ENCODE measurements around the gene FEM1A.
"Not testable (repeated sequence)": the region's sequence is repeated elsewhere in the genome, so short reads cannot be mapped to it uniquely, and the experiment has no call there.

The FEM1A gene

GRCh38 chr19:4774136-4774535 lies 17.4 kb upstream of the FEM1A start:
- DNase-seq: no peak

DNA sequence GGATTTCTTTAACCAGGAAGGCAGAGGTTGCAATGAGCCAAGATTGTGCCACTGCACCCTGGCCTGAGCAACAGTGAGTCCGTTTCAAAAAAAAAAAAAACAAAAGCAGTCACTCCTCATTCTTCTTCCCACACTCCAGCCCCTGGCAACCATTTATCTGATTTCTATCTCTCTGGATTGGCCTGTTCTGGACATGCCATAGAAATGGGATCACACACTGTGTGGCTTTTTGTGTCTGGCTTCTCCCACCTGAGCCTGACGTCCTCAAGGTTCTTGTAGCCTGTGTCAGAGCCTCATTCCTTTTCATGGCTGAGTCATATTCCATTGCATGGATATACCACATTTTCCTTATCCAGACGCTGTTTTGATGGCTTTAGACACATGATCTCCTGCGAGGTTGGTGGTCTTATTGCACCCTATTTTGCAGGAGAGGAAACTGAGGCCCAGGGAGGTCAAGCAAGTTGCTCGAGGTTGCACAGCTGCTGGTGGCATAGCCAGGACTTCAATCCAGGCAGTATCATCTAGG lies 15.8 kb upstream of the FEM1A start:
- DNase-seq: no peak

DNA sequence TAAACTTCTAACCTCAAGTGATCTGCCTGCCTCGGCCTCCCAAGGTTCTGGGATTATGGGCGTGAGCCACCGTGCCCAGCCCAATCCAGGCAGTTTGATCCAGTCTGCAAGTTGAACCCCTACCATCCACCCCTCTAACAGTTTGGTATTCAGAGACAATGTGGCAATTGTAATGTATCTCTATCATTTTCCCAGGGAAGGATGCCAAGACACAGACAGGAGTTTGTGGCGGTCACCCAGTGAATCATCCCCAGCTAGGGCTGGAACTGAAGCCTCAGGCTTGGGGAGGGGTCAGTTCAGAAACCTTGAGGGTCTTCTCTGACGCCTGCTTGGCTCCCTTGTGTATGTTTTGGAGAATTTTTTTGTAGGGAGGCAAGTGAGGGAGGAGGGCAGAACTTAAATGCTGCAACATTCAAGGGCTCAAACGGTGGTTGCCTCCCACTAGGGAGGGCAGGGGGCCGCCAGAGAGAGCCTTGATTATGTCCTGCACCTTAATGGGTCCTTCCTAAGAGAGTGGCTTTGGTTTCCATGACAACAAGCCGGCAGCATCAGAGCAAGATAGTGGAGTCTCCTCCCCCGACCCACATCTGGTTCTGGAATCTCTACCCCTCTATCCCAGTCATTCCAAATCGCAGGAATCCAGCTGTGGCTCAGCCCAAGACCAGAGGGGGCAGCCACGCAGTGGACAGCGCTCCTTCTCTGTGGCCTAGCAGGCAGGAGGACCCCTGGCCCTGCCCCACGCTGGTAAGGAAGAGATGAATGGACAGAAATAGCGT lies 14.9 kb upstream of the FEM1A start:
- DNase-seq: no peak

GRCh38 chr19:4778124-4778523 lies 13.4 kb upstream of the FEM1A start:
- DNase-seq: not testable (repeated sequence)

GRCh38 chr19:4780860-4781259 lies 10.7 kb upstream of the FEM1A start:
- no peak for DNase-seq

GRCh38 chr19:4781801-4782200 lies 9.7 kb upstream of the FEM1A start:
- DNase-seq: no peak

GRCh38 chr19:4786412-4787016 lies 5.0 kb upstream of the FEM1A start:
- not testable (repeated sequence) for DNase-seq

GRCh38 chr19:4792019-4792865 lies 708 bp downstream of the FEM1A start:
- DNase-seq: peak; percentile 15

DNA sequence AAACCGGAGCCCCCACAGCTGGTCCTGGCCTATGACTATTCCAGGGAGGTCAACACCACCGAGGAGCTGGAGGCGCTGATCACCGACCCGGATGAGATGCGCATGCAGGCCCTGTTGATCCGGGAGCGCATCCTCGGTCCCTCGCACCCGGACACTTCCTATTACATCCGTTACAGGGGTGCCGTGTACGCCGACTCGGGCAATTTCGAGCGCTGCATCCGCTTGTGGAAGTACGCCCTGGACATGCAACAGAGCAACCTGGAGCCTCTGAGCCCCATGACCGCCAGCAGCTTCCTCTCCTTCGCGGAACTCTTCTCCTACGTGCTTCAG lies 1.3 kb downstream of the FEM1A start:
- not testable (repeated sequence) for DNase-seq

DNA sequence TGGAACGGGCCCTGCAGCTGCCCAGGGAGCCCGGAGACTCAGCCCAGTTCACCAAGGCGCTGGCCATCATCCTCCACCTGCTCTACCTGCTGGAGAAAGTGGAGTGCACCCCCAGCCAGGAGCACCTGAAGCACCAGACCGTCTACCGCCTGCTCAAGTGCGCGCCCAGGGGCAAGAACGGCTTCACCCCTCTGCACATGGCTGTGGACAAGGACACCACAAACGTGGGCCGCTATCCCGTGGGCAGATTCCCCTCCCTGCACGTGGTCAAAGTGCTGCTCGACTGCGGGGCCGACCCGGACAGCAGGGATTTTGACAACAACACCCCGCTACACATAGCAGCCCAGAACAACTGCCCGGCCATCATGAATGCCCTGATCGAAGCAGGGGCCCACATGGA lies 1.7 kb downstream of the FEM1A start:
- DNase-seq: not testable (repeated sequence)

GRCh38 chr19:4794971-4795370 lies 3.4 kb downstream of the FEM1A start:
- no peak for DNase-seq

DNA sequence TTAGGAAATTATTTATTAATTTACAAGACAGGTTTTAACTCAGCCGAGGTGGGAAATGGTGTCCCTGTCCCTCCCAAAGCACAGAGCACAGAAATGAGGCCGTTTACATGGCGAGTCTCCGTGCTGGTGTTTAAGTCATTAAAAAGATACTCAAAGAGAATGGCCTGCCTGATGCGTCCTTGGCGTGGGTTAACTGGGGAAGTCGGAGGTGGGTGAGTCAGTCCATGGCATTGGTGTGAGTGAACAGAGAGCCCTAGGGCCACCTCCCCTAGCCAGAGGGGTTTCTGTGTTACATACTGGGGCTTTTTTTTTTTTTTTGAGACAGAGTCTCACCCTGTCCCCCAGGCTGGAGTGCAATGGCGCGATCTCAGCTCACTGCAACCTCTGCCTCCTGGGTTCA lies 3.9 kb downstream of the FEM1A start:
- no peak for DNase-seq

DNA sequence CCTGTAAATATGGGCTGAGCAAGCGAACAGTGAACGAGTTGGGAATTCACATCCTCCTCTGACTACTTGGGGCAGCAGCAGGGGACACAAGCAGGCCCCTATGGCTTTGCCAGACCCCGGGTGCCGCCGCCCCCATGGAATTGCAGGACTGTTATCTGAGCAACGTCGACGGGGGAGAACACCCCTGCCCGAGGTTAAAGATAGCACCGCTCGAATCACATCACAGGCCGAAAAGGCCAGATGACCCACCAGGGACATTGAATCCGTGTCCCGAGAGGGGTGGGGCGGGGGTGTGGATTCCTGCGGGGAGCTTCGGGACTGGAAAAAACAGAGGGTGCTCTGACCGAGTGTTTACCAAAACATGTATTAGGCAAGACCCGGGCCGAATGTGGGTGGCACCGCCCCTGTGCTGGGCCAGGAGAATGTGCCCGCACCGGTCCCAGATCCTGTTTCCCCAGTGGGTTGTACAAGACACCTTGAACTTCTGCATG lies 9.1 kb downstream of the FEM1A start:
- DNase-seq: no peak

DNA sequence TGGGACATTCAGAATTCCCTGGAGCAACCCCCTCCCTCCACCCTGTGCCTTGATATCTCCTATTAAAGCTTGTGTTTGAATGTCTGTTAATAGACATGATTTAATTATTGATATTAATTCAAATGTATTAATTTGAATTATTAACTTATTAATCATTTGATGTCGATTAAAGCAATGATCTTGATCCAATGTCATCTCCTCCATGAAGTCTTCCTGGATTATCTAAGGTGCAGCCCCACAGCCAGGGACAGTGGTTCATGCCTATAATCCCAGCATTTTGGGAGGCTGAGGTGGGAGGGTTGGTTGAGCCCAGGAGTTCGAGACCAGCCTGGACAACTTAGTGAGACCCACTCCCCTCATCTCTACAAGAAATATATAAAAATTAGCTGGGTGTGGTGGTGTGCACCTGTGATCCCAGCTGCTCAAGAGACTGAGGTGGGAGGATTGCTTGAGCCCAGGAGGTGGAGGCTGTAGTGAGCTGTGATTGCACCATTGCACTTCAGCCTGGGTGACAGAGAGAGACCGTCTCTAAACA lies 9.6 kb downstream of the FEM1A start:
- DNase-seq: no peak

DNA sequence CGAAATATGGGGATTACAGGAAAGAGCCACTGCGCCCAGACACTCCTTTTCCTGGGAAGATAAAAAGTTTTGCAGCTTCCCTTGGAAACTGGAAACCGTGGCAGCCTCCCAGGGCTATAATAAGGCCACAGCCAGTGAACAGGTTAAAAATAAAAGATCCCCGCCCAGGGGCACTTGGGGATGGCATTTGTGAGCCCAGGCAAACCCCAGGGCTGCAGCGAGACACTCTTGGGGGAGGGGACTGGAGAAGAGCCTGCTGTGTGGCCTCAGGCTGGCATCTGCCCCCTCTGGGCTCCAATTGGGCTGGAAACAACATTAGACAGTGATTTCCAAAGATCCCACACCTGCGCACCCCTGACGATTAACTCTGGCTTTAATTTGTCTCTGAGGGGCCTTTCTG lies 11.2 kb downstream of the FEM1A start:
- no peak for DNase-seq

DNA sequence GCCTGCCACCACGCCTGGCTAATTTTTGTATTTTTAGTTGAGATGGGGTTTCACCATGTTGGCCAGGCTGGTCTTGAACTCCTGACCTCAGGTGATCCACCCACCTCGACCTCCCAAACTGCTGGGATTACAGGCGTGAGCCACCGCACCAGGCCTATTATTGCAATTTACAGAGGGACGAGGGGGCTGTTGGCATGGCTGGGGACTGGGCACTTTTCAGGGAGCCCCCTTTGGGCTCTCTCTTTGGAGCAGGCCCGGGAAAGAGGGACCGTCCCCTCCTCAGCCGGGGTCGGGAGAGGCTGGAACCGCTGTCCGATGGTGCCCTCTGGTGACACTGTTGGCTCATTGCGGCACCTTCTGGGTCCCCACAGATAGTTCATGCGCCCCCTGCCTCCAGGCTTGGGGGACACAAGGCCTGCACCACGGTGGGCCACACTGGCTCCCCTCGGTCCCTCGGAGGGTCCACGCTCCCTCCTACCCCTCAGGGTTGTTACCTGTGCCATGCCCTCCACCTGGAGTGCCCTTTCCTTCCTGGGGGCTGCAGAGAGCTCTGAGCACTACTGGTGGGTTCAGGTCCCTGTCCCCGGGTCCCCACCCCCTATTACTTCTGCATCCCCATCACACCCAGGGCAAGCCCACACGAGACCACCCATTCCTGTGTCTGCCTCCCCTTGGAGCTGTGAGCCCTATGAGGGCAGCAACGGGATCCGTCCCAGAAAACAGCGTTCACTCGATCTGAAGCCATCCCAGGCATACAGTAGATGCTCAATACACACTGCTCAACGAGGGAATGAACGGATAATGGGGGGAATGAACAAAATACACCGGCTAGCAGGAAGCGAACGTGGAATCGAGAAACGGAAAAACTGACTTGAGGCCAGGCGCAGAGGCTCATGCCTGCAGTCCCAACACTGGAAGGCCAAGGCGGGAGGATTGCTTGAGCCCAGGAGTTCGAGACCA lies 12.5 kb downstream of the FEM1A start:
- DNase-seq: peak; percentile 69

DNA sequence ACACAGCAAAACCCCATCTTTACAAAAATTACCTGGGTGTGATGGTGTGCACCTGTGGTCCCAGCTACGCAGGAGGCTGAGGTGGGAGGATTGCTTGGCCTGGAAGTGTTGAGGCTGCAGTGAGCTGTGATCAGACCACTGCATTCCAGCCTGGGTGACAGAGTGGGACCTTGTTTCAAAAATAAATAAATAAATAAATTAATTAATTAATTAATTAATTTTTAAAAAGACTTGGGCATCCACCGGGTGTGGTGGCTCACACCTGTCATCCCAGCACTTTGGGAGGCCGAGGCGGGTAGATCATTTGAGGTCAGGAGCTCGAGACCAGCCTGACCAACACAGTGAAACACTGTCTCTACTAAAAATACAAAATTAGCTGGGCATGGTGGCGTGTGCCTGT lies 13.6 kb downstream of the FEM1A start:
- DNase-seq: not testable (repeated sequence)

GRCh38 chr19:4806384-4806783 lies 14.8 kb downstream of the FEM1A start:
- DNase-seq: no peak

DNA sequence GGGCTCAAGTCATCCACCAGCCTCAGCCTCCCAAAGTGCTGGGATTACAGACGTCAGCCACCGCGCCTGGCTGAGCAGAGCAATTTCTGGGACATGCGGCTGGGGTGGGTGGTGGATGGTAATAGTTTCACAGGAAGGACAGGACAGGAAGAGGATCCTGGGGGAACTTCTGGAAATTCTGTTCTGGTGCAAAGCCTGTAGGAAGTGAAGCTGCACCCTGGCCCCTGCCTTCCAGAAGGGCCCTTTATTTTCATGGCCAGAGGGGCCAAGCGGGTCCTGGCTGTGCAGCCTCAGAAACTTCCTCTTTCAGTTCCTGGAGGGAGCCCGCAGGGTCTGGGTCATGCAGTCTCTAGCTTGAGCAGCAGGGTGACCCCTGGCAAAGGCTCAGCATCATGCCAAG lies 15.7 kb downstream of the FEM1A start:
- DNase-seq: no peak

DNA sequence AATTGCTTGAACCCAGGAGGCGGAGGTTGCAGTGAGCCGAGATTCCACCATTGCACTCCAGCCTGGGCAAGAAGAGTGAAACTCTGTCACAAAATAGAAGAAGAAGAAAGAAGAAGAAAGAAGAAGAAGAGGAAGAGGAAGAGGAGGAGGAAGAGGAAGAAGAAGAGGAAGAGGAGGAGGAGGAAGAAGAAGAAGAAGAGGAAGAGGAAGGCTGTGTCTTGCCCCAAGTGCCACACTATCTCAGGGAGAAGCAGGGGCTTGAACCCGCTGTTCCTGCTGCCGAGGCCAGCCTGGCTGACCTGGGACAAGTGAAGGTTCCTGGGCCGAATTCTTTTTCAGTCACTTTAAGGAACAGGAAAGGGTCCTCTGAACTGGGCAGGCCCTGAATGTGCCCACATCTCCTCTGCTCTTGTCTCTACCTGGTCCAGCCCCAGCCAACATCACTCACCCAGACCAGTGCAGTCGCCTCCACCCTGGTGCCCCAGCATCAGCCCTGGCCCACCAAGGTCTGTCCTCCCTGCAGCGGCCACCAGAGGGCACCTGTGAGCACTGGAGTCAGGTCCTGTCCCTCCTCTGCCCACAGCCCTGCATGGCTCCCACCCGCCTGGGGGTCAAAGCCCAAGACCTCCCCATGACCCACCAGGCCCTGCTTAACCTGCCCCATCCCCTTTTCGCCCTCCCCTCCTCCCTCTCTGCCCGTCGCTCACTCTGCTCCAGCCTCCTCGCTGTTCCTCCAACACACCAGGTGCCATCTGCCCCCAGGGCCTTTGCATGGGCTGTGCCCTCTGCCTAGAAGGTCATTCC lies 20.0 kb downstream of the FEM1A start:
- DNase-seq: peak; percentile 85
